ENCODE results near the gene KIF22. TPM values are rescaled to one million over a fixed set of nuclear protein-coding genes. Genes with fewer than 3 reads are reported as not detected.
"Not testable (repeated sequence)": the region's sequence is repeated elsewhere in the genome, so short reads cannot be mapped to it uniquely, and the experiment has no call there.

Gene KIF22
- total and polyA plus RNA-seq, 9 of the 15 experiments (the other 6 are each of a cell fraction or from before 2014, with no cell fraction given): 8.7 to 232 (median 131) TPM

- no peak for TF ChIP-seq AFF4 (CRISPR knock-in tag; IDR thresholded peaks at IDR 0.05)
- TF ChIP-seq KLF6 (CRISPR knock-in tag; IDR thresholded peaks at IDR 0.05; ENCODE audit: borderline replicate concordance): no peak
Measured at GRCh38 chr16:29760567-29761279, 29.8 kb upstream of the KIF22 start (continued).

GRCh38 chr16:29761280-29761651 lies 29.3 kb upstream of the KIF22 start:
- H3K27me3 ChIP-seq (ENCODE audit: control insufficient read depth in 2 of 2, insufficient read depth in 2 of 2, low read length in 2 of 2); CTCF ChIA-PET (ENCODE audit: low intra/inter-chr PET ratio); H3K4me3 ChIP-seq; H3K27ac ChIP-seq (ENCODE audit: extremely low read depth, low read depth, low read length); H3K9me3 ChIP-seq (replicated peaks; ENCODE audit: control insufficient read depth, insufficient read depth, low read depth, low read length); H3K79me2 ChIP-seq (ENCODE audit: control insufficient read depth, insufficient read depth, low read length); H3K9me1 ChIP-seq (ENCODE audit: control insufficient read depth, insufficient read depth, low read length); H3K36me3 ChIP-seq (ENCODE audit: control insufficient read depth, insufficient read depth, low read length); DNase-seq (ENCODE audit: extremely low read depth in 1 of 4, low spot score in 3 of 4); FAIRE-seq; BruUV-seq (replicated peaks); in situ Hi-C loops (cut with MboI); intact Hi-C loops (cut with micrococcal nuclease); ATAC-seq; H3K9ac ChIP-seq (ENCODE audit: insufficient read depth in 1 of 2, low read depth in 2 of 2, low read length in 2 of 2); H4K20me1 ChIP-seq (replicated peaks; ENCODE audit: control insufficient read depth, insufficient read depth, low read length); H3K4me2 ChIP-seq (ENCODE audit: insufficient read depth, low read length): not testable (repeated sequence)
- POLR2A ChIA-PET: interaction anchor here (1.4 kb wide), 1 partner anchor 29 kb away, joined by 3 read pairs; the partner anchor contains the start of gene KIF22
- Histone ChIP-seq H3K4me1 (replicated peaks in 1 of 2; ENCODE audit: control insufficient read depth in 2 of 2, insufficient read depth in 2 of 2, low read length in 2 of 2) (peaks cover 6 to 11% of the 10 kb centered on the region in 2 experiments), H2AFZ (ENCODE audit: low read depth, low read length) (peak overlapping the region; percentile 59; the same call in 1 of the 2 replicates)
- WGBS (ENCODE audit: insufficient coverage, low coverage, missing lambda C conversion rate): 21% methylated on average over 2 of the region's 8 CpGs

Measured in K562 (cell line).